ENCODE data around the gene PROC.

The PROC gene

DNA sequence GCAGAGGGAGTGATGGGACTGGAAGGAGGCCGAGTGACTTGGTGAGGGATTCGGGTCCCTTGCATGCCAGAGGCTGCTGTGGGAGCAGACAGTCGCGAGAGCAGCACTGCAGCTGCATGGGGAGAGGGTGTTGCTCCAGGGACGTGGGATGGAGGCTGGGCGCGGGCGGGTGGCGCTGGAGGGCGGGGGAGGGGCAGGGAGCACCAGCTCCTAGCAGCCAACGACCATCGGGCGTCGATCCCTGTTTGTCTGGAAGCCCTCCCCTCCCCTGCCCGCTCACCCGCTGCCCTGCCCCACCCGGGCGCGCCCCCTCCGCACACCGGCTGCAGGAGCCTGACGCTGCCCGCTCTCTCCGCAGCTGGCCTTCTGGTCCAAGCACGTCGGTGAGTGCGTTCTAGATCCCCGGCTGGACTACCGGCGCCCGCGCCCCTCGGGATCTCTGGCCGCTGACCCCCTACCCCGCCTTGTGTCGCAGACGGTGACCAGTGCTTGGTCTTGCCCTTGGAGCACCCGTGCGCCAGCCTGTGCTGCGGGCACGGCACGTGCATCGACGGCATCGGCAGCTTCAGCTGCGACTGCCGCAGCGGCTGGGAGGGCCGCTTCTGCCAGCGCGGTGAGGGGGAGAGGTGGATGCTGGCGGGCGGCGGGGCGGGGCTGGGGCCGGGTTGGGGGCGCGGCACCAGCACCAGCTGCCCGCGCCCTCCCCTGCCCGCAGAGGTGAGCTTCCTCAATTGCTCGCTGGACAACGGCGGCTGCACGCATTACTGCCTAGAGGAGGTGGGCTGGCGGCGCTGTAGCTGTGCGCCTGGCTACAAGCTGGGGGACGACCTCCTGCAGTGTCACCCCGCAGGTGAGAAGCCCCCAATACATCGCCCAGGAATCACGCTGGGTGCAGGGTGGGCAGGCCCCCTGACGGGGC, 4.6 kb downstream of the PROC start:
- TF ChIP-seq, protein P1, sequence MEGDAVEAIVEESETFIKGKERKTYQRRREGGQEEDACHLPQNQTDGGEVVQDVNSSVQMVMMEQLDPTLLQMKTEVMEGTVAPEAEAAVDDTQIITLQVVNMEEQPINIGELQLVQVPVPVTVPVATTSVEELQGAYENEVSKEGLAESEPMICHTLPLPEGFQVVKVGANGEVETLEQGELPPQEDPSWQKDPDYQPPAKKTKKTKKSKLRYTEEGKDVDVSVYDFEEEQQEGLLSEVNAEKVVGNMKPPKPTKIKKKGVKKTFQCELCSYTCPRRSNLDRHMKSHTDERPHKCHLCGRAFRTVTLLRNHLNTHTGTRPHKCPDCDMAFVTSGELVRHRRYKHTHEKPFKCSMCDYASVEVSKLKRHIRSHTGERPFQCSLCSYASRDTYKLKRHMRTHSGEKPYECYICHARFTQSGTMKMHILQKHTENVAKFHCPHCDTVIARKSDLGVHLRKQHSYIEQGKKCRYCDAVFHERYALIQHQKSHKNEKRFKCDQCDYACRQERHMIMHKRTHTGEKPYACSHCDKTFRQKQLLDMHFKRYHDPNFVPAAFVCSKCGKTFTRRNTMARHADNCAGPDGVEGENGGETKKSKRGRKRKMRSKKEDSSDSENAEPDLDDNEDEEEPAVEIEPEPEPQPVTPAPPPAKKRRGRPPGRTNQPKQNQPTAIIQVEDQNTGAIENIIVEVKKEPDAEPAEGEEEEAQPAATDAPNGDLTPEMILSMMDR (IDR thresholded peaks at IDR 0.05; ENCODE audit: low read depth, low read length): no peak
- TF ChIP-seq EZH2phosphoT487 (IDR thresholded peaks at IDR 0.05; ENCODE audit: low read depth): no peak
- no peak overlapping the region for H2AFZ ChIP-seq (ENCODE audit: low read depth, low read length)
- no peak overlapping the region for H3K9ac ChIP-seq (ENCODE audit: low read length)
- H3K79me2 ChIP-seq (ENCODE audit: low read length): no peaks in the 10 kb centered on the region
- no peaks in the 10 kb centered on the region for H3K4me1 ChIP-seq (ENCODE audit: low read length)
- no peaks in the 10 kb centered on the region for H3K27me3 ChIP-seq (ENCODE audit: low read depth, low read length)
- no peaks in the 10 kb centered on the region for H3K36me3 ChIP-seq (replicated peaks; ENCODE audit: low read depth, low read length)
- no peak overlapping the region for H3K4me2 ChIP-seq (ENCODE audit: low read length)
- no peaks in the 10 kb centered on the region for H4K20me1 ChIP-seq (ENCODE audit: insufficient read depth, low read length)
- H3K9me3 ChIP-seq (ENCODE audit: insufficient read depth, low read length): no peaks in the 10 kb centered on the region
- H3K27ac ChIP-seq (ENCODE audit: low read length): no peak overlapping the region
- H3K4me3 ChIP-seq (ENCODE audit: low read length): no peak overlapping the region

DNA sequence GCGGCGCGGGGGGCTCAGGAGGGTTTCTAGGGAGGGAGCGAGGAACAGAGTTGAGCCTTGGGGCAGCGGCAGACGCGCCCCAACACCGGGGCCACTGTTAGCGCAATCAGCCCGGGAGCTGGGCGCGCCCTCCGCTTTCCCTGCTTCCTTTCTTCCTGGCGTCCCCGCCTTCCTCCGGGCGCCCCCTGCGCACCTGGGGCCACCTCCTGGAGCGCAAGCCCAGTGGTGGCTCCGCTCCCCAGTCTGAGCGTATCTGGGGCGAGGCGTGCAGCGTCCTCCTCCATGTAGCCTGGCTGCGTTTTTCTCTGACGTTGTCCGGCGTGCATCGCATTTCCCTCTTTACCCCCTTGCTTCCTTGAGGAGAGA, 5.2 kb downstream of the PROC start:
- Histone ChIP-seq H4K20me1 (ENCODE audit: insufficient read depth, low read length) (no peaks in the 10 kb centered on the region), H3K36me3 (replicated peaks; ENCODE audit: low read depth, low read length) (no peaks in the 10 kb centered on the region), H3K27ac (ENCODE audit: low read length) (no peak overlapping the region), H3K27me3 (ENCODE audit: low read depth, low read length) (no peaks in the 10 kb centered on the region), H3K4me1 (ENCODE audit: low read length) (no peaks in the 10 kb centered on the region), H3K79me2 (ENCODE audit: low read length) (no peaks in the 10 kb centered on the region), H3K9me3 (ENCODE audit: insufficient read depth, low read length) (no peaks in the 10 kb centered on the region), H3K9ac (ENCODE audit: low read length) (no peak overlapping the region), H2AFZ (ENCODE audit: low read depth, low read length) (no peak overlapping the region), H3K4me2 (ENCODE audit: low read length) (no peak overlapping the region), H3K4me3 (ENCODE audit: low read length) (no peak overlapping the region)
- TF ChIP-seq EZH2phosphoT487 (IDR thresholded peaks at IDR 0.05; ENCODE audit: low read depth): no peak
- TF ChIP-seq, protein P1 (IDR thresholded peaks at IDR 0.05; ENCODE audit: low read depth, low read length): no peak

DNA sequence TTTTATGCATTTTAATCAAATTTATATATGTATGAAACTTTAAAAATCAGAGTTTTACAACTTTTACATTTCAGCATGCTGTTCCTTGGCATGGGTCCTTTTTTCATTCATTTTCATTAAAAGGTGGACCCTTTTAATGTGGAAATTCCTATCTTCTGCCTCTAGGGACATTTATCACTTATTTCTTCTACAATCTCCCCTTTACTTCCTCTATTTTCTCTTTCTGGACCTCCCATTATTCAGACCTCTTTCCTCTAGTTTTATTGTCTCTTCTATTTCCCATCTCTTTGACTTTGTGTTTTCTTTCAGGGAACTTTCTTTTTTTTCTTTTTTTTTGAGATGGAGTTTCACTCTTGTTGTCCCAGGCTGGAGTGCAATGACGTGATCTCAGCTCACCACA, 5.7 kb downstream of the PROC start:
- Histone ChIP-seq H3K79me2 (ENCODE audit: low read length) (no peaks in the 10 kb centered on the region), H3K4me3 (ENCODE audit: low read length) (no peak overlapping the region), H3K9ac (ENCODE audit: low read length) (no peak overlapping the region), H3K27me3 (ENCODE audit: low read depth, low read length) (no peaks in the 10 kb centered on the region), H2AFZ (ENCODE audit: low read depth, low read length) (no peak overlapping the region), H3K27ac (ENCODE audit: low read length) (no peak overlapping the region), H3K4me1 (ENCODE audit: low read length) (no peaks in the 10 kb centered on the region), H3K4me2 (ENCODE audit: low read length) (no peak overlapping the region), H3K36me3 (replicated peaks; ENCODE audit: low read depth, low read length) (no peaks in the 10 kb centered on the region), H4K20me1 (ENCODE audit: insufficient read depth, low read length) (no peaks in the 10 kb centered on the region), H3K9me3 (ENCODE audit: insufficient read depth, low read length) (no peaks in the 10 kb centered on the region)
- no peak for TF ChIP-seq EZH2phosphoT487 (IDR thresholded peaks at IDR 0.05; ENCODE audit: low read depth)
- TF ChIP-seq, protein P1 (IDR thresholded peaks at IDR 0.05; ENCODE audit: low read depth, low read length): no peak

DNA sequence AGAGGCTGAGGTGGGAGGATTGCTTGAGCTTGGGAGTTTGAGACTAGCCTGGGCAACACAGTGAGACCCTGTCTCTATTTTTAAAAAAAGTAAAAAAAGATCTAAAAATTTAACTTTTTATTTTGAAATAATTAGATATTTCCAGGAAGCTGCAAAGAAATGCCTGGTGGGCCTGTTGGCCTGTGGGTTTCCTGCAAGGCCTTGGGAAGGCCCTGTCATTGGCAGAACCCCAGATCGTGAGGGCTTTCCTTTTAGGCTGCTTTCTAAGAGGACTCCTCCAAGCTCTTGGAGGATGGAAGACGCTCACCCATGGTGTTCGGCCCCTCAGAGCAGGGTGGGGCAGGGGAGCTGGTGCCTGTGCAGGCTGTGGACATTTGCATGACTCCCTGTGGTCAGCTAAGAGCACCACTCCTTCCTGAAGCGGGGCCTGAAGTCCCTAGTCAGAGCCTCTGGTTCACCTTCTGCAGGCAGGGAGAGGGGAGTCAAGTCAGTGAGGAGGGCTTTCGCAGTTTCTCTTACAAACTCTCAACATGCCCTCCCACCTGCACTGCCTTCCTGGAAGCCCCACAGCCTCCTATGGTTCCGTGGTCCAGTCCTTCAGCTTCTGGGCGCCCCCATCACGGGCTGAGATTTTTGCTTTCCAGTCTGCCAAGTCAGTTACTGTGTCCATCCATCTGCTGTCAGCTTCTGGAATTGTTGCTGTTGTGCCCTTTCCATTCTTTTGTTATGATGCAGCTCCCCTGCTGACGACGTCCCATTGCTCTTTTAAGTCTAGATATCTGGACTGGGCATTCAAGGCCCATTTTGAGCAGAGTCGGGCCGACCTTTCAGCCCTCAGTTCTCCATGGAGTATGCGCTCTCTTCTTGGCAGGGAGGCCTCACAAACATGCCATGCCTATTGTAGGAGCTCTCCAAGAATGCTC, 6.6 kb downstream of the PROC start:
- Histone ChIP-seq H3K36me3 (replicated peaks; ENCODE audit: low read depth, low read length) (no peaks in the 10 kb centered on the region), H4K20me1 (ENCODE audit: insufficient read depth, low read length) (no peaks in the 10 kb centered on the region), H3K4me2 (ENCODE audit: low read length) (no peak overlapping the region), H3K79me2 (ENCODE audit: low read length) (no peaks in the 10 kb centered on the region), H3K27me3 (ENCODE audit: low read depth, low read length) (no peaks in the 10 kb centered on the region), H3K9ac (ENCODE audit: low read length) (no peak overlapping the region), H3K4me3 (ENCODE audit: low read length) (no peak overlapping the region), H3K27ac (ENCODE audit: low read length) (no peak overlapping the region), H3K9me3 (ENCODE audit: insufficient read depth, low read length) (no peaks in the 10 kb centered on the region), H2AFZ (ENCODE audit: low read depth, low read length) (no peak overlapping the region), H3K4me1 (ENCODE audit: low read length) (no peaks in the 10 kb centered on the region)
- TF ChIP-seq, protein P1 (IDR thresholded peaks at IDR 0.05; ENCODE audit: low read depth, low read length): no peak
- TF ChIP-seq EZH2phosphoT487 (IDR thresholded peaks at IDR 0.05; ENCODE audit: low read depth): no peak
